B cell (primary cell): ENCODE measurements around the gene SERPINA12.

Source experiments
- EZH2 ChIP-seq: IDR thresholded peaks from 2 replicates; pipeline ENCODE4 v1.6.1; 2012; ENCODE audit warnings: borderline replicate concordance, low read depth, mild to moderate bottlenecking, moderate library complexity, low read length; ENCODE audit not compliant: insufficient read depth, poor library complexity, severe bottlenecking
- TF ChIP-seq, protein P1 (sequence below): fragments of 200-600 bp; IDR thresholded peaks from one replicate; pipeline ENCODE4 v1.8.0; 2022; ENCODE audit warnings: antibody characterized with exemption, mild to moderate bottlenecking

DNA sequence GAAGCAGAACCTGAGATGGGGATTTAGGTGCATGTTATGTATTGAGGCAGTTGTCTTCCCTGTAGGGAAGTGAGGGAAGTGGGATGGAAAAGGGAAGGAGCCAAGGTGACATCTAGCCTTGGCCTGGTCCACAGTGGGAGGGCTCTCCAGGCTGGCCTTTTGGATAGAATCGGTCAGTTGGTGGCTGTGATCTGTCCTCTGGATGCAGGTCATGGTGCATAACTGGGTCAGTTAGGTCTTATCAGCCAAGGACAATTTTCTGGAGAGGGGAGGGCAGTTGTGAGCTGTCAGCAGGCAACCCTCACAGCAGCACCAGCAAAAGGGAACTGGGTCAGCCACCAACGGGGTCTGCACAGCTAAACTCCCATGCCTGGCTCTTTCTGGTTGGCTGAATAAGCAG is 9.6 kb downstream of the SERPINA12 start:
- TF ChIP-seq, protein P1, sequence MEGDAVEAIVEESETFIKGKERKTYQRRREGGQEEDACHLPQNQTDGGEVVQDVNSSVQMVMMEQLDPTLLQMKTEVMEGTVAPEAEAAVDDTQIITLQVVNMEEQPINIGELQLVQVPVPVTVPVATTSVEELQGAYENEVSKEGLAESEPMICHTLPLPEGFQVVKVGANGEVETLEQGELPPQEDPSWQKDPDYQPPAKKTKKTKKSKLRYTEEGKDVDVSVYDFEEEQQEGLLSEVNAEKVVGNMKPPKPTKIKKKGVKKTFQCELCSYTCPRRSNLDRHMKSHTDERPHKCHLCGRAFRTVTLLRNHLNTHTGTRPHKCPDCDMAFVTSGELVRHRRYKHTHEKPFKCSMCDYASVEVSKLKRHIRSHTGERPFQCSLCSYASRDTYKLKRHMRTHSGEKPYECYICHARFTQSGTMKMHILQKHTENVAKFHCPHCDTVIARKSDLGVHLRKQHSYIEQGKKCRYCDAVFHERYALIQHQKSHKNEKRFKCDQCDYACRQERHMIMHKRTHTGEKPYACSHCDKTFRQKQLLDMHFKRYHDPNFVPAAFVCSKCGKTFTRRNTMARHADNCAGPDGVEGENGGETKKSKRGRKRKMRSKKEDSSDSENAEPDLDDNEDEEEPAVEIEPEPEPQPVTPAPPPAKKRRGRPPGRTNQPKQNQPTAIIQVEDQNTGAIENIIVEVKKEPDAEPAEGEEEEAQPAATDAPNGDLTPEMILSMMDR = no peak
- no peak for TF ChIP-seq EZH2
